ENCODE measurements around the gene UBE2R2. TPM values are rescaled to one million over a fixed set of nuclear protein-coding genes. Genes with fewer than 3 reads are reported as not detected.

UBE2R2 gene
- total and polyA plus RNA-seq, 7 donors = 20.3 to 62.9 (median 51.3) TPM

GRCh38 chr9:33903157-33903780, 86.3 kb downstream of the UBE2R2 start:
- H3K36me3 ChIP-seq (ENCODE audit: insufficient read depth in 1 of 2, low read depth in 1 of 2) = peaks cover 0 to 40% of the 10 kb centered on the region in 2 donors
- peaks cover 4% of the 10 kb centered on the region for H3K4me1 ChIP-seq
- H3K27me3 ChIP-seq (ENCODE audit: insufficient read depth in 3 of 3, low read length in 2 of 3) = no peaks in the 10 kb centered on the region
- 72 to 79% (median 78%) methylated on average over 4 of the region's 4 CpGs for WGBS, 3 donors
- H3K27ac ChIP-seq = no peak overlapping the region
- no peak for DNase-seq
- ATAC-seq = no peak
- no peak overlapping the region for H3K4me3 ChIP-seq
- intact Hi-C loops (cut with DNase I) = no loop called here
- no peak for TF ChIP-seq CTCF (IDR thresholded peaks at IDR 0.05)
- H3K9me3 ChIP-seq = no peaks in the 10 kb centered on the region

GRCh38 chr9:33905137-33905536, 88.2 kb downstream of the UBE2R2 start:
- H3K9me3 ChIP-seq = no peaks in the 10 kb centered on the region
- H3K27ac ChIP-seq = no peak overlapping the region
- no peak for ATAC-seq
- 89 to 100% (median 96%) methylated on average over 1 of the region's 1 CpG for WGBS, 3 donors
- TF ChIP-seq CTCF (IDR thresholded peaks at IDR 0.05) = no peak
- H3K4me3 ChIP-seq = no peak overlapping the region
- no peaks in the 10 kb centered on the region for H3K27me3 ChIP-seq (ENCODE audit: insufficient read depth in 3 of 3, low read length in 2 of 3)
- intact Hi-C loops (cut with DNase I) = no loop called here
- H3K36me3 ChIP-seq (ENCODE audit: insufficient read depth in 1 of 2, low read depth in 1 of 2) = peaks cover 0 to 27% of the 10 kb centered on the region in 2 donors
- no peak for DNase-seq
- H3K4me1 ChIP-seq = peaks cover 4% of the 10 kb centered on the region

- H3K9me3 ChIP-seq = no peaks in the 10 kb centered on the region
- no peak overlapping the region for H3K4me3 ChIP-seq
- ATAC-seq = no peak
- peaks cover 0 to 12% of the 10 kb centered on the region in 2 donors for H3K36me3 ChIP-seq (ENCODE audit: insufficient read depth in 1 of 2, low read depth in 1 of 2)
- intact Hi-C loops (cut with DNase I) = no loop called here
- no peaks in the 10 kb centered on the region for H3K27me3 ChIP-seq (ENCODE audit: insufficient read depth in 3 of 3, low read length in 2 of 3)
- no peak overlapping the region for H3K27ac ChIP-seq
- DNase-seq = no peak
- TF ChIP-seq CTCF (IDR thresholded peaks at IDR 0.05) = no peak
- WGBS, 3 donors = 85 to 93% (median 86%) methylated on average over 2 of the region's 2 CpGs
- H3K4me1 ChIP-seq = peaks cover 4% of the 10 kb centered on the region
Measured at GRCh38 chr9:33906769-33907168, 89.8 kb downstream of the UBE2R2 start.

- Histone ChIP-seq H3K27ac (no peak overlapping the region), H3K36me3 (ENCODE audit: insufficient read depth in 1 of 2, low read depth in 1 of 2) (peaks cover 0 to 12% of the 10 kb centered on the region in 2 donors), H3K27me3 (ENCODE audit: insufficient read depth in 3 of 3, low read length in 2 of 3) (no peaks in the 10 kb centered on the region), H3K9me3 (no peaks in the 10 kb centered on the region), H3K4me1 (peaks cover 4% of the 10 kb centered on the region), H3K4me3 (no peak overlapping the region)
- no peak for DNase-seq
- no peak for TF ChIP-seq CTCF (IDR thresholded peaks at IDR 0.05)
- intact Hi-C loops (cut with DNase I) = no loop called here
- 72 to 79% (median 76%) methylated on average over 4 of the region's 4 CpGs for WGBS, 3 donors
- ATAC-seq = no peak
Measured at GRCh38 chr9:33907347-33907746, 90.4 kb downstream of the UBE2R2 start.

- intact Hi-C loops (cut with DNase I) = no loop called here
- DNase-seq (no peak), ATAC-seq (no peak)
- H3K9me3 ChIP-seq = no peaks in the 10 kb centered on the region
- TF ChIP-seq CTCF (IDR thresholded peaks at IDR 0.05) = no peak
- 97 to 99% (median 99%) methylated on average over 3 of the region's 3 CpGs for WGBS, 3 donors
- peaks cover 4% of the 10 kb centered on the region for H3K4me1 ChIP-seq
- H3K27me3 ChIP-seq (ENCODE audit: insufficient read depth in 3 of 3, low read length in 2 of 3) = no peaks in the 10 kb centered on the region
- peaks cover 0 to 18% of the 10 kb centered on the region in 2 donors for H3K36me3 ChIP-seq (ENCODE audit: insufficient read depth in 1 of 2, low read depth in 1 of 2)
- no peak overlapping the region for H3K27ac ChIP-seq
- H3K4me3 ChIP-seq = no peak overlapping the region
Measured at GRCh38 chr9:33908114-33908513, 91.2 kb downstream of the UBE2R2 start.

Measured in psoas muscle (tissue), 8 donors.